Subcutaneous adipose tissue (tissue), 4 donors: Measurements from ENCODE around the gene CCDC80. TPM values are rescaled to one million over a fixed set of nuclear protein-coding genes. Genes with fewer than 3 reads are reported as not detected.

Source experiments
- total RNA-seq, 4 donors: library from RNA; depleted of rRNA; stranded (reverse); fragments of >200 nt; gene quantifications; one replicate each; pipeline ENCODE4 v1.1.0, GENCODE V29; 2016
- TF ChIP-seq, protein P1 (sequence below): fragments of 450-650 bp; IDR thresholded peaks from one replicate; pipeline ENCODE4 v1.5.1; 2016; ENCODE audit warnings: low read depth, mild to moderate bottlenecking, control low read depth, antibody characterized with exemption, moderate library complexity

Gene CCDC80, protein sequence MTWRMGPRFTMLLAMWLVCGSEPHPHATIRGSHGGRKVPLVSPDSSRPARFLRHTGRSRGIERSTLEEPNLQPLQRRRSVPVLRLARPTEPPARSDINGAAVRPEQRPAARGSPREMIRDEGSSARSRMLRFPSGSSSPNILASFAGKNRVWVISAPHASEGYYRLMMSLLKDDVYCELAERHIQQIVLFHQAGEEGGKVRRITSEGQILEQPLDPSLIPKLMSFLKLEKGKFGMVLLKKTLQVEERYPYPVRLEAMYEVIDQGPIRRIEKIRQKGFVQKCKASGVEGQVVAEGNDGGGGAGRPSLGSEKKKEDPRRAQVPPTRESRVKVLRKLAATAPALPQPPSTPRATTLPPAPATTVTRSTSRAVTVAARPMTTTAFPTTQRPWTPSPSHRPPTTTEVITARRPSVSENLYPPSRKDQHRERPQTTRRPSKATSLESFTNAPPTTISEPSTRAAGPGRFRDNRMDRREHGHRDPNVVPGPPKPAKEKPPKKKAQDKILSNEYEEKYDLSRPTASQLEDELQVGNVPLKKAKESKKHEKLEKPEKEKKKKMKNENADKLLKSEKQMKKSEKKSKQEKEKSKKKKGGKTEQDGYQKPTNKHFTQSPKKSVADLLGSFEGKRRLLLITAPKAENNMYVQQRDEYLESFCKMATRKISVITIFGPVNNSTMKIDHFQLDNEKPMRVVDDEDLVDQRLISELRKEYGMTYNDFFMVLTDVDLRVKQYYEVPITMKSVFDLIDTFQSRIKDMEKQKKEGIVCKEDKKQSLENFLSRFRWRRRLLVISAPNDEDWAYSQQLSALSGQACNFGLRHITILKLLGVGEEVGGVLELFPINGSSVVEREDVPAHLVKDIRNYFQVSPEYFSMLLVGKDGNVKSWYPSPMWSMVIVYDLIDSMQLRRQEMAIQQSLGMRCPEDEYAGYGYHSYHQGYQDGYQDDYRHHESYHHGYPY
- 100 to 1,000 TPM in 2 of 4 donors, 10 to 100 TPM in 2; 50.3 to 260 (median 122) TPM for total RNA-seq

DNA sequence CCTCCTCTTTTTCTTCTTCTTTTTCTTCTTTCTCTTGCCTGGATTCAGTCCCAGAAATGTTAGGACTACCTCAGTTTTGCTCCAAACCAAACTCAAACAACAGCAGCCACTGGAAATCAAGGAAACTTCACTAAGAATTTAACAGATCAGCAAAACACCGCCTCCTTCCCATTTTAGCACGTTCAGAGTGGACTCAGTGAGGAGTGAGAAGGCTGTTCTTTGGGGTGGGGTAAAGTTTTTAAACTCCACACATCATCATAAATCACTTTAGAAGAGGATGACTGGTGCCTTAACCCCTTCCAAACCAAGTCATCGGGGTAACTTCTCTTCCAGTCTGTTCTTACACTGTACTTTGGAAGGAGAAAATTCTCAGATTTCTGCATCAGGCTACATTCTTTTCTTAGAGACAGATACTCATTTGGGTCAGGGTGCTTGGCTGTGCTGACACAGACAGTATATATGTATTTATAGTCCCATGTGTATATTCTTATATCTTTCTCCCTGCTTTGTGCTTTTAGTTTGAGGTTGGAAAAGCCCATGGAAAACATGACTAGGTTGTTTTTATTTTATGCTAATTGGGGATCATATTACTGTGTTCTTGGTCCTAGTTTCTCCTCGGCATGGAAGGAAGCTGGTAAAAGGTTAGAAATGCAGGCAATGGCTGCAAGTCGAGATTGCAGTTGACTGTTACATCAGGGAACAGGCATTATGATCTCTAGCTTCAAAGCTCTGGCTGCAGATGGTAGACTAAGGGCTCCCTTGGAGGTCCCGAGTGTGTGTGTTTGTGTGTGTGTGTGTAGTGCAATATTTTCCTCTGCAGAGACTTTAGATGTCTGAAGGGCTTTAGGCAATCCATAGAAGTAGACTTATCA lies at the start of gene CCDC80:
Gene CCDC80, minus strand, starts transcription at position 214 of the 872 bp plus-strand sequence. CDS start 1,238 bp downstream, outside the sequence.
- TF ChIP-seq, protein P1, sequence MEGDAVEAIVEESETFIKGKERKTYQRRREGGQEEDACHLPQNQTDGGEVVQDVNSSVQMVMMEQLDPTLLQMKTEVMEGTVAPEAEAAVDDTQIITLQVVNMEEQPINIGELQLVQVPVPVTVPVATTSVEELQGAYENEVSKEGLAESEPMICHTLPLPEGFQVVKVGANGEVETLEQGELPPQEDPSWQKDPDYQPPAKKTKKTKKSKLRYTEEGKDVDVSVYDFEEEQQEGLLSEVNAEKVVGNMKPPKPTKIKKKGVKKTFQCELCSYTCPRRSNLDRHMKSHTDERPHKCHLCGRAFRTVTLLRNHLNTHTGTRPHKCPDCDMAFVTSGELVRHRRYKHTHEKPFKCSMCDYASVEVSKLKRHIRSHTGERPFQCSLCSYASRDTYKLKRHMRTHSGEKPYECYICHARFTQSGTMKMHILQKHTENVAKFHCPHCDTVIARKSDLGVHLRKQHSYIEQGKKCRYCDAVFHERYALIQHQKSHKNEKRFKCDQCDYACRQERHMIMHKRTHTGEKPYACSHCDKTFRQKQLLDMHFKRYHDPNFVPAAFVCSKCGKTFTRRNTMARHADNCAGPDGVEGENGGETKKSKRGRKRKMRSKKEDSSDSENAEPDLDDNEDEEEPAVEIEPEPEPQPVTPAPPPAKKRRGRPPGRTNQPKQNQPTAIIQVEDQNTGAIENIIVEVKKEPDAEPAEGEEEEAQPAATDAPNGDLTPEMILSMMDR: no peak

DNA sequence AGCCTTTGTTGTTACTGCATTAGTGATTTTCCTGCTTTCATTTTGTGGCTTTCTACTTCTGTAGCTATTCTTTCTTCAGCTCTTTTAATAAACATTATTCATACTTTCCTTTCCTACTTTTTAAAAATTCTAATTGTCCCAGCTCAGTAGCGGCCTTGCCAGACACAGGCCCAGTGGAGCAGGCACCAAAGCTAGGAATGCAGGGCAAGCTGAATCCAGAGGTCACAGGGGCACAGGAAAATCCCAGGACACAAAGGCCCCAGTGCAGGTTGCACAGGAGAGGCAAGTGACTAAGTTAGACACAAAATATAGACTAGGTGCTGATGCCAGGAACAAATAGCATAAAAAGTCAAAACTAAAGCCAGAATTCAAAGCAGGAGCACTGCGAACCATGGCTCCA lies 49.0 kb upstream of the CCDC80 start:
- TF ChIP-seq, protein P1: no peak

DNA sequence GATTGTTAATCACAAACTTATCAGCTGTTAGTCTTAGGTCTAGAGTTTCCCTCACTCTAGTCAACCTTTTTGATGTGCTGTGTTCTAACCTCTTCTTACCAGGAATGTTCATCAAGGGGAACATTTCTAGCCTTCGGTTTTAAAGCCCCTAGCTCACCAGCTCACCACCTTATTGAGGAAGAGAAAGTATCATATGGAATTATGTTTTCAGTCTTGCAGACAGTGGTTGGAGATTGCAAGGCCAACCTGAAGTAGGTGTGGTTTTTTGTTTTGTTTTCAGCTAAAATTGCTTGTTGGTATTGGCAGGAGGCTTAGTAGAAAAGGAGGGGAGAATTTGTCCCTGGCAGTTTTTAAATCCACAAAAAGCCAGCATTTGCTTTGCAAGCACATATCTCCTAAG lies 48.4 kb upstream of the CCDC80 start:
- TF ChIP-seq, protein P1: no peak

DNA sequence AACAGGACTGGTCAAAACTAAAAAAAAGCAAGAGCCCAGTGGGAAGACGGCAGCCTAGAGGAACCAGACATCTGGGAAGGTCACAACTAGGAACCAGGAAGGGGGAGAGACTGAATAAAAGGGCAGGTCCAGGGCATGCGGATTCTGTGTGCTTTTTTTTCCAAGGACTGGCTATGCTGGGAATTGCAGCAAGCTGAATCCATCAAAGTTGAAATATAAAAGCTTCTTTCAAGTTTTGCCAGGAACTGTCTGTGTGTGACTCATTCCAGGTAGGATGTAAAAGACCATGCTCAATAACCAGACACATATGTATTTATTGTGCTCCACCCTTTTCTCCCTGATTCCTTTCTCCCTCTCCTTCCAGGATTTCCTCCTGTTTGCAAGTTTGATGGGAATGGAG lies 47.9 kb upstream of the CCDC80 start:
- TF ChIP-seq, protein P1: no peak

DNA sequence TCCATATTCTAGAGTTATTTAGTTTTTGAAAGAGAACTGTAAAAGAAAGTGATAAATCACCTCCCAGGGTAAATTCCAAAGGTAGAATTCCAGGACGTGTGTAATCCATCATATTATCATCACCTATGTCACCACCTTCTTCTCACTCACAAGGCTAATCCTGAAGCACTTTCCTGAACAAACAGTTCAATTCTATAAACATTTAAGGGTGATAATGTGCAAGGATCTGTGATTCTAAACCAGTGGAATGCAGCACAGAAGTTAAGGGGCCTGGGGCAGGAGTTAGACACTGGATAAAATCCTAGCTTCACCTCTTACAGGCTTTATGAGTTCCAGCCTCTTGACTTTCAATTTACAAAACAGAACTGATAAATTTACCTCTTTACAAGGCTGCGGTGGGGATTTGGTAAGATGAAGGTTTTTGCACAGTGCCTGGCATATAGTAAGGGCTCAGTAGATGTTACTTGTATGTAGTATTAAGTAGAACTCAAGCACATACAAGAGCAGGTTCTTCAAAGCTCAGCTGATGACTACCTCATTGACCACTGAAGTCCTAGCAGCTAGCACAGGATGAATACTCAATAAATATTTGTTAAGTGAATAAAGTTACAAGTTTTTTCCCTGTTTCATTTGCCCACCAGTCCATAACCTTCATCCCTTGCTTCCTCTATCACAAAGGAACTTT lies 47.3 kb upstream of the CCDC80 start:
- TF ChIP-seq, protein P1: no peak

DNA sequence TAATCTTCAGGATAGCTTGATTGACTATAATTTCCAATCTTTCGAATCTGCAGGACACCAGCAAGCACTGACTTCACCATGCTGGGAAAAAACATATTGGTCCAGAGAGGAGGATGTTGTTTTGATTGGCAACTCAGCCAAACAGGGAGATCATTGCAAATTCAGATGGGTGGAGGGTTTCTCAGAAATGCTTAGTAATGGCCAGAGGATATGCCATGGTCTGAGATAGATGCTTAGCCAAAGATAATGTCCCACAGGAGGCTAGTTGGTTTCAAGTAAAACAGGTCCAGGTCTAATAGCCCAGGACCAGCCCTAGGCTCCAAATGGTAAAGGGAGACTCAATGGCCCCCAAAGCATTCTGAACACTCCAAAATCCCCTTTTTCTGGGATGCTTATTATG lies 46.7 kb upstream of the CCDC80 start:
- TF ChIP-seq, protein P1: no peak
